BE2C (cell line): ENCODE measurements around the gene MYCBP2.

Experiments used
- DNase-seq: peaks from one replicate; pipeline ENCODE4 v3.0.0-alpha.2; 2020
- H3K27me3 ChIP-seq: fragments of 250-450 bp; sonication (Bioruptor Pico); 2 replicates; pipeline ENCODE4 v1.5.1; 2020; ENCODE audit warnings: mild to moderate bottlenecking
- H3K36me3 ChIP-seq: fragments of 250-450 bp; sonication (Bioruptor Pico); 2 replicates; pipeline ENCODE4 v1.5.1; 2020; ENCODE audit warnings: mild to moderate bottlenecking
- H3K4me1 ChIP-seq: fragments of 250-450 bp; sonication (Bioruptor Pico); 2 replicates; pipeline ENCODE4 v1.5.1; 2020
- H3K4me3 ChIP-seq: 2 replicates; pipeline ENCODE4 v1.5.1; 2011; ENCODE audit warnings: low read depth, low read length
- H3K9me3 ChIP-seq: fragments of 250-450 bp; sonication (Bioruptor Pico); 2 replicates; pipeline ENCODE4 v1.5.1; 2020
- TF ChIP-seq, protein P1 (sequence below): IDR thresholded peaks from 2 replicates; pipeline ENCODE4 v1.5.1; 2012; ENCODE audit warnings: mild to moderate bottlenecking, low read depth, low read length

MYCBP2 gene

DNA sequence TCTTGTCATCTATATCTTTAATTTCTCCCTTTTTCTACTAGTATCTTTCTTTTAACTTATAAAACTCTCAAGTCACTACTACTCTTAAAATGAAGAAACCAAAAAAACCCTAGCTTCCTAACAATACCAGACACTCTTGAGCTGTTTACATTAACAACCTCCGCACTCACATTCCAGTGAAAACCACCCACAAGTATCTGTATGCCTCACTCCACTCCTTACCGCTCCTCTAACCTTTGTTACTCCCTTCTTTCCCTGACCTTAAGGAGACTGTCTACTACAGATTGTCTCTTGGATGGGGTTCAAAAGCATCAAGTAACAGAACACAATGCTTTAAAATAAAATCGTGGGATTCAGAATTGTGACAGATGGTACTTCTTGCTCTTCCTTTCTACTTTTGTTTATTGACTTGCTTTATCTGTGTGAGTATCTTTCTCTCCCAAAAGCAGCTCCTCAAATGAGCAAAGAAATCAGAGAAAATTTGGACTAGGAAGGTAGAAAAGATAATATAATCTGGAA lies 189.9 kb downstream of the MYCBP2 start:
- H3K4me3 ChIP-seq, result no peak overlapping the region
- no peaks in the 10 kb centered on the region for H3K27me3 ChIP-seq
- H3K4me1 ChIP-seq, result peaks cover 6% of the 10 kb centered on the region
- no peak for DNase-seq
- H3K9me3 ChIP-seq, result no peaks in the 10 kb centered on the region
- H3K36me3 ChIP-seq, result peaks cover 43% of the 10 kb centered on the region
- TF ChIP-seq, protein P1, sequence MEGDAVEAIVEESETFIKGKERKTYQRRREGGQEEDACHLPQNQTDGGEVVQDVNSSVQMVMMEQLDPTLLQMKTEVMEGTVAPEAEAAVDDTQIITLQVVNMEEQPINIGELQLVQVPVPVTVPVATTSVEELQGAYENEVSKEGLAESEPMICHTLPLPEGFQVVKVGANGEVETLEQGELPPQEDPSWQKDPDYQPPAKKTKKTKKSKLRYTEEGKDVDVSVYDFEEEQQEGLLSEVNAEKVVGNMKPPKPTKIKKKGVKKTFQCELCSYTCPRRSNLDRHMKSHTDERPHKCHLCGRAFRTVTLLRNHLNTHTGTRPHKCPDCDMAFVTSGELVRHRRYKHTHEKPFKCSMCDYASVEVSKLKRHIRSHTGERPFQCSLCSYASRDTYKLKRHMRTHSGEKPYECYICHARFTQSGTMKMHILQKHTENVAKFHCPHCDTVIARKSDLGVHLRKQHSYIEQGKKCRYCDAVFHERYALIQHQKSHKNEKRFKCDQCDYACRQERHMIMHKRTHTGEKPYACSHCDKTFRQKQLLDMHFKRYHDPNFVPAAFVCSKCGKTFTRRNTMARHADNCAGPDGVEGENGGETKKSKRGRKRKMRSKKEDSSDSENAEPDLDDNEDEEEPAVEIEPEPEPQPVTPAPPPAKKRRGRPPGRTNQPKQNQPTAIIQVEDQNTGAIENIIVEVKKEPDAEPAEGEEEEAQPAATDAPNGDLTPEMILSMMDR, result no peak

DNA sequence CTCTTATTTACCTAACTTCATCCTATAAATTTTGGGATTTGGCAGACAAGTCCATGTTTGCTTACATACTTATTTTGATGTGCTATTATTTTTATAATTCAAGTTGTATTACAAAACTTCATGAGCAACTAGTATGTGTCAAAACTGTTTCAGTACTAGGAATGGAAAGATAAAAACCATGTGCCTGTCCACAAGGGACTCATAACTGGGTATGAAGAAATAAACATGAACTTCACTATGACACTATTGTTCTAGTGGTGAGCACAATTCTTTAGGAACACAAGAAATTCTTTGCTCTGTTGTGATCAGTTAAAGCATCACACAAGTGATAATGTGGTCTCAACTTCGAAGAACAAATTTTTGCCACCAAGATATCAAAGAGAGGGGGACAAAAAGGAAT lies 202.5 kb downstream of the MYCBP2 start:
- Histone ChIP-seq H3K4me1 (no peaks in the 10 kb centered on the region), H3K27me3 (no peaks in the 10 kb centered on the region), H3K4me3 (no peak overlapping the region), H3K9me3 (no peaks in the 10 kb centered on the region), H3K36me3 (peaks cover 21% of the 10 kb centered on the region)
- TF ChIP-seq, protein P1, result no peak
- DNase-seq, result no peak

DNA sequence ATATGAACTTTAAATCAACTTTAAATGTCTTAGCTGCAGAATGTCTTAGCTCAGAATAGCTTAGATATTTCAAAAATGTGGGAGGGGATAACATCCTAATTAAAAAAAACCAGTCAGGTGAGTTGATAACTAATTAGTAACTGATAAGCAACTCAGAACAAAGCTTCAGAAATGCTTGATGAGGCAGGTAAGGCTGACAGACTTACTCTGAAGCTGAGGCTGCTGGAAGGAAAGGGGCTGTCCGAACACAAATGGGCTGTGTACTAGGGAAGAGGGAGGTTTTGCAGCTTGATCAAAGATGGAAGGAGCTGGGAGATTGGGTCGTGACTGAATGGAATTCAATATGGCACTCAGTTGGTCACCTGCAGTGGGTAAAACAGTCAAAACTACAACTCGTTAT lies 208.8 kb downstream of the MYCBP2 start:
- Histone ChIP-seq H3K27me3 (no peaks in the 10 kb centered on the region), H3K4me1 (no peaks in the 10 kb centered on the region), H3K4me3 (no peak overlapping the region), H3K9me3 (no peaks in the 10 kb centered on the region), H3K36me3 (peaks cover 8% of the 10 kb centered on the region)
- TF ChIP-seq, protein P1, result no peak
- no peak for DNase-seq

DNA sequence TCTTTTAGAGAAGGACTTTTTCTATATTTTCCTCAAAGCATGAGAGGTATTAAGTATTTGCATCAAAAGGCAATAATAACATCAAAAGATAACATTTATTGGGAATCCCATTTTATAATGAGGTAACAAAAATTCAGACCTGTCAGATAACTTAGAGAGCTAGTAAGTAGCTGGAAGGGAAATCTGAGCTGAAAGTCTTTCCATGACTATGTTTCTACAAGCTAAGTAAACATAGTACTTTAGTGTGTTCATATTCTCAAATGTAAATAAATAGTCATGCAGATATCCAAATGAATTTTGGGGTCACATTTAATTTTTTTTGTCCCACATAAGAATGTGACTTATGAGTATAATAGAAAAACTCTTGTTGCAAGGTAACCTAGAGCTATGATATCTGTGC lies 212.6 kb downstream of the MYCBP2 start:
- no peak for DNase-seq
- TF ChIP-seq, protein P1, result no peak
- Histone ChIP-seq H3K27me3 (no peaks in the 10 kb centered on the region), H3K4me1 (no peaks in the 10 kb centered on the region), H3K9me3 (no peaks in the 10 kb centered on the region), H3K36me3 (peaks cover 4% of the 10 kb centered on the region), H3K4me3 (no peak overlapping the region)

DNA sequence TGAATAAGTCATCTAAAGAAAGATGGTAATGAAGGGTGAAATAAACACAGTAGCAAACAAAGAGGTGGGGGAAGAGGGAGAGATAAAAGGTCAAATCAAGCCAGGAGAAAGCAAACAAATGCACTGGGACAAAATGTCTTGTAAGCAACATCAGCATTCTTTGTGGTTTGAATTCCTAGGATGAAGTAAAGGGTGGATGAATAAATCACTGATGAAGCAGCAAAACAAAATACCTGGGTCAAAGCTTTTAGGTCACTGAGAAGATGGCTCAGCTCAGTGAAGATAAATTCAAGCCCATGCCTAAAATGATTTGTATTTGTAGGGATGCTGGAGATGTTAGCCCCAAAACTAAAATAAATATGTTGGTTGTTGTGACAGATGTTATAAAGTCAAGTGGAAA lies 213.4 kb downstream of the MYCBP2 start:
- Histone ChIP-seq H3K4me3 (no peak overlapping the region), H3K36me3 (peaks cover 4% of the 10 kb centered on the region), H3K4me1 (no peaks in the 10 kb centered on the region), H3K27me3 (no peaks in the 10 kb centered on the region), H3K9me3 (no peaks in the 10 kb centered on the region)
- no peak for DNase-seq
- TF ChIP-seq, protein P1, result no peak

DNA sequence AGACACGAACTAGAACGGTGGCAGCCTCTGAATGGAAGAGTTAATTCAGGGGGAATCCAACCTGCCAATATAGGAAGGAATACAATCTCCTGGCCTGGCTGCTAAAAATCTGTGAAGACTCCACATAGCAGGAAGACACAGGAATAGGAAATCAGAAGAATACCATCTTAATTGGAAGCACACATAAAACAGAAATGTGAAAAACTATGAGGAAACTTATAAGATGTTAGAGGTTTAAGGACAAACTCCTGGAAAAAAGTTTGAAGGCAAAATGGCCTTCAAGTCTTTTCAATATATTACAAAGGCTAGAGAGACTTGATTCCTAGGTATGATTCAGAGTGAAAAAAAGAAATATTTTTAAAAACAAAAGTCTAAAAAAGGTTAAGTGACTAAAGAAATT lies 221.8 kb downstream of the MYCBP2 start:
- no peak for DNase-seq
- H3K4me1 ChIP-seq, result peaks cover 11% of the 10 kb centered on the region
- no peaks in the 10 kb centered on the region for H3K9me3 ChIP-seq
- H3K4me3 ChIP-seq, result no peak overlapping the region
- no peaks in the 10 kb centered on the region for H3K36me3 ChIP-seq
- H3K27me3 ChIP-seq, result no peaks in the 10 kb centered on the region
- TF ChIP-seq, protein P1, result no peak
